Measurements from ENCODE around the gene HES2. TPM values are rescaled to one million over a fixed set of nuclear protein-coding genes. Genes with fewer than 3 reads are reported as not detected.

Gene HES2
- polyA plus RNA-seq, 2 of the 4 experiments (the other 2 are of a cell fraction): 0.75 to 1.8 TPM

- ChIA-PET POLR2A (interaction anchor here (0.7 kb wide), 1 partner anchor 22 kb away, joined by 3 read pairs; the partner anchor contains the start of gene ACOT7), CTCF (interaction anchor here (0.6 to 34.5 kb wide), 14 partner anchors 8 to 218 kb away, joined by 3 to 575 read pairs (median 8); no protein-coding TSS in a partner anchor)
- no peak for ATAC-seq
- Histone ChIP-seq H3K9me3 (no peaks in the 10 kb centered on the region), H3K4me1 (peaks cover 44% of the 10 kb centered on the region), H3K4me2 (peak overlapping the region; percentile 77), H3K27ac (peak overlapping the region; percentile 72 to 82), H3K4me3 (no peak overlapping the region)
- peak in 1 of 2 experiments; percentile 39 for DNase-seq (ENCODE audit: low read depth in 1 of 2, low spot score in 1 of 2)
- FAIRE-seq: no peak
- TF ChIP-seq USF2 (IDR thresholded peaks at IDR 0.05): no peak
- TF ChIP-seq PBX3 (IDR thresholded peaks at IDR 0.05): no peak
- no peak for TF ChIP-seq FOSL2 (IDR thresholded peaks at IDR 0.05)
- TF ChIP-seq FOSL2 (CRISPR knock-in tag; IDR thresholded peaks at IDR 0.05): no peak
- TF ChIP-seq JUNB (IDR thresholded peaks at IDR 0.05): no peak
- TF ChIP-seq HOXA7 (CRISPR knock-in tag; IDR thresholded peaks at IDR 0.05): no peak
- TF ChIP-seq FOXS1 (CRISPR knock-in tag; IDR thresholded peaks at IDR 0.05): no peak
- no peak for TF ChIP-seq SMC3 (IDR thresholded peaks at IDR 0.05)
- no peak for TF ChIP-seq NR3C1 (IDR thresholded peaks at IDR 0.05)
- no peak for TF ChIP-seq POLR2A (IDR thresholded peaks at IDR 0.05; ENCODE audit: low read length)
- TF ChIP-seq JUN (IDR thresholded peaks at IDR 0.05): no peak
- no peak for TF ChIP-seq NFE2L2 (conservative IDR thresholded peaks at IDR 0.05; ENCODE audit: low read length)
- TF ChIP-seq CHD4 (IDR thresholded peaks at IDR 0.05; ENCODE audit: borderline replicate concordance): no peak
- no peak for TF ChIP-seq MAX (IDR thresholded peaks at IDR 0.05)
- WGBS (ENCODE audit: missing lambda C conversion rate): 62% methylated on average over 17 of the region's 17 CpGs
Observed at GRCh38 chr1:6414881-6415626, 4.7 kb downstream of the HES2 start.

GRCh38 chr1:6414443-6414844 is 5.3 kb downstream of the HES2 start:
- H3K27ac ChIP-seq: peak overlapping the region; percentile 72 to 82

More at GRCh38 chr1:6414443-6414844, 5.3 kb downstream of the HES2 start:
- peaks cover 42% of the 10 kb centered on the region for H3K4me1 ChIP-seq
- CTCF ChIA-PET: interaction anchor here (0.6 to 34.5 kb wide), 13 partner anchors 8 to 209 kb away, joined by 3 to 575 read pairs (median 8); no protein-coding TSS in a partner anchor
- H3K9me3 ChIP-seq: no peaks in the 10 kb centered on the region
- ATAC-seq: peak; percentile 77 to 80
- POLR2A ChIA-PET: interaction anchor here (0.7 kb wide), 1 partner anchor 21 kb away, joined by 3 read pairs; the partner anchor contains the start of gene ACOT7
- 5% methylated on average over 4 of the region's 15 CpGs for WGBS (ENCODE audit: missing lambda C conversion rate)
- peak overlapping the region; percentile 77 for H3K4me2 ChIP-seq
- peak; percentile 40 for TF ChIP-seq CTCF (IDR thresholded peaks at IDR 0.05)
- TF ChIP-seq EP300 (IDR thresholded peaks at IDR 0.05): no peak
- TF ChIP-seq MAX (IDR thresholded peaks at IDR 0.05): peak; percentile 80
- TF ChIP-seq CEBPB (IDR thresholded peaks at IDR 0.05): no peak
- no peak for TF ChIP-seq NFE2L2 (conservative IDR thresholded peaks at IDR 0.05; ENCODE audit: low read length)
- TF ChIP-seq E2F6 (IDR thresholded peaks at IDR 0.05; ENCODE audit: borderline replicate concordance, low read depth): 0 out of 2 replicates have a peak, but pooled peaks have one; percentile 32
- no peak for TF ChIP-seq CBX8 (IDR thresholded peaks at IDR 0.05)
- no peak for TF ChIP-seq MAFK (IDR thresholded peaks at IDR 0.05; ENCODE audit: partially characterized antibody)
- no peak for TF ChIP-seq ZNF302 (CRISPR knock-in tag; IDR thresholded peaks at IDR 0.05)
- no peak for TF ChIP-seq RNF2 (IDR thresholded peaks at IDR 0.05; ENCODE audit: borderline replicate concordance, low read depth)
- TF ChIP-seq FOXS1 (CRISPR knock-in tag; IDR thresholded peaks at IDR 0.05): no peak
- TF ChIP-seq CHD2 (IDR thresholded peaks at IDR 0.05; ENCODE audit: low read length, partially characterized antibody): no peak
- no peak for TF ChIP-seq POLR2AphosphoS2 (conservative IDR thresholded peaks at IDR 0.05; ENCODE audit: low read length)
- no peak for TF ChIP-seq HOXB13 (CRISPR knock-in tag; IDR thresholded peaks at IDR 0.05; ENCODE audit: low read depth)
- no peak for TF ChIP-seq PHF8 (IDR thresholded peaks at IDR 0.05; ENCODE audit: borderline replicate concordance, low read depth)
- no peak for TF ChIP-seq KDM5A (IDR thresholded peaks at IDR 0.05)
- TF ChIP-seq NR3C1 (IDR thresholded peaks at IDR 0.05): no peak
- TF ChIP-seq ZFP36 (IDR thresholded peaks at IDR 0.05; ENCODE audit: borderline replicate concordance, partially characterized antibody): no peak
- no peak for TF ChIP-seq EHMT2 (IDR thresholded peaks at IDR 0.05; ENCODE audit: low read depth)
- TF ChIP-seq BHLHE40 (IDR thresholded peaks at IDR 0.05; ENCODE audit: low read depth, low read length): no peak
- TF ChIP-seq MAZ (IDR thresholded peaks at IDR 0.05; ENCODE audit: borderline replicate concordance, low read depth, low read length): no peak
- TF ChIP-seq HOXA7 (CRISPR knock-in tag; IDR thresholded peaks at IDR 0.05): no peak
- peak; percentile 53 to 59 for DNase-seq (ENCODE audit: low read depth in 1 of 2, low spot score in 1 of 2)
- no peak for FAIRE-seq
- no peak overlapping the region for H3K4me3 ChIP-seq

Measured in A549 (cell line).